IPS DF 4.7 (cell line): ENCODE data around the gene BICD1.

ENCODE experiments used
- DNase-seq: peaks from one replicate; pipeline ENCODE4 v3.0.0-alpha.2; 2013; ENCODE audit warnings: low spot score; ENCODE audit errors: extremely low read depth

The BICD1 gene

GRCh38 chr12:32277774-32278173 lies 171.1 kb downstream of the BICD1 start:
- DNase-seq, result no peak

GRCh38 chr12:32281098-32281497 lies 174.5 kb downstream of the BICD1 start:
- no peak for DNase-seq

- no peak for DNase-seq
Observed at GRCh38 chr12:32284561-32284960, 177.9 kb downstream of the BICD1 start.

GRCh38 chr12:32285021-32285420 lies 178.4 kb downstream of the BICD1 start:
- no peak for DNase-seq

- DNase-seq, result no peak
Observed at GRCh38 chr12:32285489-32285888, 178.8 kb downstream of the BICD1 start.

- no peak for DNase-seq
Observed at GRCh38 chr12:32290411-32290810, 183.8 kb downstream of the BICD1 start.

GRCh38 chr12:32292151-32292550 lies 185.5 kb downstream of the BICD1 start:
- DNase-seq, result no peak

GRCh38 chr12:32293808-32294419 lies 187.3 kb downstream of the BICD1 start:
- DNase-seq, result no peak

- DNase-seq, result no peak
Observed at GRCh38 chr12:32296567-32296966, 189.9 kb downstream of the BICD1 start.

- no peak for DNase-seq
Observed at GRCh38 chr12:32298917-32299316, 192.3 kb downstream of the BICD1 start.

- DNase-seq, result no peak
Observed at GRCh38 chr12:32301216-32301615, 194.6 kb downstream of the BICD1 start.

- DNase-seq, result no peak
Observed at GRCh38 chr12:32302218-32303173, 195.8 kb downstream of the BICD1 start.

GRCh38 chr12:32303174-32303549 lies 196.5 kb downstream of the BICD1 start:
- DNase-seq, result no peak

- no peak for DNase-seq
Observed at GRCh38 chr12:32305163-32305562, 198.5 kb downstream of the BICD1 start.

GRCh38 chr12:32307326-32307725 lies 200.7 kb downstream of the BICD1 start:
- DNase-seq, result no peak

- DNase-seq, result no peak
Observed at GRCh38 chr12:32309811-32310736, 203.4 kb downstream of the BICD1 start.

GRCh38 chr12:32312049-32312670 lies 205.5 kb downstream of the BICD1 start:
- DNase-seq, result no peak

- no peak for DNase-seq
Observed at GRCh38 chr12:32322354-32322753, 215.7 kb downstream of the BICD1 start.

GRCh38 chr12:32331133-32331532 lies 224.5 kb downstream of the BICD1 start:
- no peak for DNase-seq

- DNase-seq, result no peak
Observed at GRCh38 chr12:32332446-32332845, 225.8 kb downstream of the BICD1 start.

- DNase-seq, result no peak
Observed at GRCh38 chr12:32334371-32334777, 227.7 kb downstream of the BICD1 start.
